Measurements from ENCODE around the gene PRR35. TPM values are rescaled to one million over a fixed set of nuclear protein-coding genes. Genes with fewer than 3 reads are reported as not detected.

The PRR35 gene
- total and polyA plus RNA-seq, 2 experiments from 2014 or later, result not detected

GRCh38 chr16:586645-587590 is 26.7 kb downstream of the PRR35 start:
- no peaks in the 10 kb centered on the region for H3K36me3 ChIP-seq (ENCODE audit: low read depth)
- TF ChIP-seq EZH2phosphoT487 (IDR thresholded peaks at IDR 0.05; ENCODE audit: insufficient read depth, low read depth) (no peak), EZH2 (IDR thresholded peaks at IDR 0.05; ENCODE audit: insufficient read depth, poor library complexity, severe bottlenecking) (no peak)
- H3K9ac ChIP-seq, result peak overlapping the region; percentile 84; the same call in 1 of the 2 replicates
- peaks cover 32% of the 10 kb centered on the region for H3K79me2 ChIP-seq (ENCODE audit: insufficient read depth)
- H3K4me1 ChIP-seq (ENCODE audit: insufficient read depth), result 0 out of 2 replicates have a peak, but pooled peaks cover 5% of the 10 kb centered on the region
- H3K4me3 ChIP-seq, result no peak overlapping the region
- H4K20me1 ChIP-seq (ENCODE audit: insufficient read depth), result no peaks in the 10 kb centered on the region
- no peaks in the 10 kb centered on the region; the same call in 1 of the 2 replicates for H3F3A ChIP-seq (ENCODE audit: insufficient read depth)
- in situ Hi-C loops (cut with MboI), result no loop called here
- no peak overlapping the region for H3K4me2 ChIP-seq (ENCODE audit: unreplicated experiment)
- H3K9me2 ChIP-seq (ENCODE audit: insufficient read depth), result no peaks in the 10 kb centered on the region
- WGBS, 2 experiments (ENCODE audit: low coverage in 1 of 2, low lambda C conversion rate in 2 of 2, missing lambda C conversion rate in 2 of 2), result 77 to 82% methylated on average over 11 to 14 of the region's 14 CpGs
- no peaks in the 10 kb centered on the region for H3K9me3 ChIP-seq (ENCODE audit: low read depth)
- peak; percentile 27 for DNase-seq
- H3K27me3 ChIP-seq (replicated peaks; ENCODE audit: insufficient read depth), result no peaks in the 10 kb centered on the region
- H2AFZ ChIP-seq, result no peak overlapping the region
- no peak overlapping the region for H3K27ac ChIP-seq

GRCh38 chr16:588639-588888 is 28.4 kb downstream of the PRR35 start:
- peak overlapping the region; percentile 90 for H3K27ac ChIP-seq
- no peaks in the 10 kb centered on the region; the same call in 1 of the 2 replicates for H3F3A ChIP-seq (ENCODE audit: insufficient read depth)
- H3K4me1 ChIP-seq (ENCODE audit: insufficient read depth), result 0 out of 2 replicates have a peak, but pooled peaks cover 5% of the 10 kb centered on the region
- no peaks in the 10 kb centered on the region for H3K27me3 ChIP-seq (replicated peaks; ENCODE audit: insufficient read depth)
- TF ChIP-seq EZH2 (IDR thresholded peaks at IDR 0.05; ENCODE audit: insufficient read depth, poor library complexity, severe bottlenecking) (no peak), EZH2phosphoT487 (IDR thresholded peaks at IDR 0.05; ENCODE audit: insufficient read depth, low read depth) (no peak)
- peak overlapping the region; percentile 31 for H2AFZ ChIP-seq
- H4K20me1 ChIP-seq (ENCODE audit: insufficient read depth), result no peaks in the 10 kb centered on the region
- WGBS, 2 experiments (ENCODE audit: low coverage in 1 of 2, low lambda C conversion rate in 2 of 2, missing lambda C conversion rate in 2 of 2), result 0 to 2% methylated on average over 18 to 21 of the region's 21 CpGs
- no peaks in the 10 kb centered on the region for H3K36me3 ChIP-seq (ENCODE audit: low read depth)
- in situ Hi-C loops (cut with MboI), result no loop called here
- H3K9ac ChIP-seq, result peak overlapping the region; percentile 84
- H3K4me3 ChIP-seq, result peak overlapping the region; percentile 78
- no peaks in the 10 kb centered on the region for H3K9me3 ChIP-seq (ENCODE audit: low read depth)
- peak; percentile 92 for DNase-seq
- H3K9me2 ChIP-seq (ENCODE audit: insufficient read depth), result no peaks in the 10 kb centered on the region
- peak overlapping the region; percentile 72 for H3K4me2 ChIP-seq (ENCODE audit: unreplicated experiment)
- H3K79me2 ChIP-seq (ENCODE audit: insufficient read depth), result peaks cover 47% of the 10 kb centered on the region

GRCh38 chr16:588889-589657 is 28.9 kb downstream of the PRR35 start:
- 0 out of 2 replicates have a peak, but pooled peaks cover 5% of the 10 kb centered on the region for H3K4me1 ChIP-seq (ENCODE audit: insufficient read depth)
- H3K4me2 ChIP-seq (ENCODE audit: unreplicated experiment), result peak overlapping the region; percentile 72
- peaks cover 52% of the 10 kb centered on the region for H3K79me2 ChIP-seq (ENCODE audit: insufficient read depth)
- no peaks in the 10 kb centered on the region for H3K9me2 ChIP-seq (ENCODE audit: insufficient read depth)
- peak; percentile 96 for DNase-seq
- in situ Hi-C loops (cut with MboI), result no loop called here
- TF ChIP-seq EZH2phosphoT487 (IDR thresholded peaks at IDR 0.05; ENCODE audit: insufficient read depth, low read depth), result no peak
- TF ChIP-seq EZH2 (IDR thresholded peaks at IDR 0.05; ENCODE audit: insufficient read depth, poor library complexity, severe bottlenecking), result no peak
- H3K9ac ChIP-seq, result peak overlapping the region; percentile 84
- WGBS, 2 experiments (ENCODE audit: low coverage in 1 of 2, low lambda C conversion rate in 2 of 2, missing lambda C conversion rate in 2 of 2), result 1% methylated on average over 70 to 78 of the region's 107 CpGs
- peak overlapping the region; percentile 90 for H3K27ac ChIP-seq
- peak overlapping the region; percentile 78 for H3K4me3 ChIP-seq
- H2AFZ ChIP-seq, result peak overlapping the region; percentile 71
- H4K20me1 ChIP-seq (ENCODE audit: insufficient read depth), result no peaks in the 10 kb centered on the region
- no peaks in the 10 kb centered on the region for H3K9me3 ChIP-seq (ENCODE audit: low read depth)
- H3K36me3 ChIP-seq (ENCODE audit: low read depth), result no peaks in the 10 kb centered on the region
- no peaks in the 10 kb centered on the region; the same call in 1 of the 2 replicates for H3F3A ChIP-seq (ENCODE audit: insufficient read depth)
- no peaks in the 10 kb centered on the region for H3K27me3 ChIP-seq (replicated peaks; ENCODE audit: insufficient read depth)

GRCh38 chr16:589658-590187 is 29.5 kb downstream of the PRR35 start, which contains the start of gene RAB40C:
TSS of gene RAB40C (plus strand) at chr16:590066. CDS start at chr16:590292, 226 bp downstream.
- 0 out of 2 replicates have a peak, but pooled peaks cover 5% of the 10 kb centered on the region for H3K4me1 ChIP-seq (ENCODE audit: insufficient read depth)
- H3K27ac ChIP-seq, result peak within 1 kb of the TSS; percentile 90
- 1 to 2% methylated on average over 24 to 48 of the region's 67 CpGs for WGBS, 2 experiments (ENCODE audit: low coverage in 1 of 2, low lambda C conversion rate in 2 of 2, missing lambda C conversion rate in 2 of 2)
- peak within 1 kb of the TSS; percentile 100 for H3K4me3 ChIP-seq
- H3K79me2 ChIP-seq (ENCODE audit: insufficient read depth), result peaks cover 59% of the 10 kb centered on the region
- H3K27me3 ChIP-seq (replicated peaks; ENCODE audit: insufficient read depth), result no peaks in the 10 kb centered on the region
- peak; percentile 99 for DNase-seq
- no peaks in the 10 kb centered on the region; the same call in 1 of the 2 replicates for H3F3A ChIP-seq (ENCODE audit: insufficient read depth)
- TF ChIP-seq EZH2phosphoT487 (IDR thresholded peaks at IDR 0.05; ENCODE audit: insufficient read depth, low read depth) (no peak), EZH2 (IDR thresholded peaks at IDR 0.05; ENCODE audit: insufficient read depth, poor library complexity, severe bottlenecking) (no peak)
- no peaks in the 10 kb centered on the region for H3K9me3 ChIP-seq (ENCODE audit: low read depth)
- no peaks in the 10 kb centered on the region for H3K9me2 ChIP-seq (ENCODE audit: insufficient read depth)
- in situ Hi-C loops (cut with MboI), result no loop called here
- H2AFZ ChIP-seq, result peak within 1 kb of the TSS; percentile 71
- H4K20me1 ChIP-seq (ENCODE audit: insufficient read depth), result no peaks in the 10 kb centered on the region
- peak within 1 kb of the TSS; percentile 92 for H3K9ac ChIP-seq
- H3K4me2 ChIP-seq (ENCODE audit: unreplicated experiment), result peak within 1 kb of the TSS; percentile 91
- no peaks in the 10 kb centered on the region for H3K36me3 ChIP-seq (ENCODE audit: low read depth)
